ENCODE data around the gene LIFR.

DNA sequence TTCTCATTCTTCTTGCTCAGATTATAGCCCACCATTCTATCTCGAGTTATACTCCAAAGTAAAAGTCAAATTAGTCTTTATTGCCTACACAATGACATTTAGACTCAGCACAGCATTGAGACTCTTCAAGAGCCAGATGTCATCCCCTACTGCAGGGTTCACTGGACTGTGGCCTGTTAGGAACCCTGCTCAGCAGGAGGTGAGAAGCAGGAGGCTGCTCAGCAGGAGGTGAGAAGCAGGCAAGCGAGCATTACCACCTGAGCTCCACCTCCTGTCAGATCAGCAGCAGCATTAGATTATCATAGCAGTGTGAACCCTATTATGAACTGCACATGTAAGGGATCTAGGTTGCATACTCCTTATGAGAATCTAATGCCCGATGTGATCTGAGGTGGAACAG lies 12.7 kb upstream of the LIFR start:
- TF ChIP-seq POLR2A (IDR thresholded peaks at IDR 0.05; ENCODE audit: low read depth, low read length), result no peak
- TF ChIP-seq CTCF (conservative IDR thresholded peaks at IDR 0.05; ENCODE audit: low read depth, low read length), result no peak
- TF ChIP-seq RCOR1 (IDR thresholded peaks at IDR 0.05; ENCODE audit: insufficient replicate concordance, low read length), result no peak
- no peak for TF ChIP-seq BHLHE40 (IDR thresholded peaks at IDR 0.05; ENCODE audit: low read depth, low read length)
- no peak for TF ChIP-seq CEBPB (IDR thresholded peaks at IDR 0.05; ENCODE audit: low read depth, low read length)
- TF ChIP-seq, protein P1, sequence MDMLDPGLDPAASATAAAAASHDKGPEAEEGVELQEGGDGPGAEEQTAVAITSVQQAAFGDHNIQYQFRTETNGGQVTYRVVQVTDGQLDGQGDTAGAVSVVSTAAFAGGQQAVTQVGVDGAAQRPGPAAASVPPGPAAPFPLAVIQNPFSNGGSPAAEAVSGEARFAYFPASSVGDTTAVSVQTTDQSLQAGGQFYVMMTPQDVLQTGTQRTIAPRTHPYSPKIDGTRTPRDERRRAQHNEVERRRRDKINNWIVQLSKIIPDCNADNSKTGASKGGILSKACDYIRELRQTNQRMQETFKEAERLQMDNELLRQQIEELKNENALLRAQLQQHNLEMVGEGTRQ (IDR thresholded peaks at IDR 0.05; ENCODE audit: low read depth, low read length), result no peak
- TF ChIP-seq MXI1 (IDR thresholded peaks at IDR 0.05; ENCODE audit: borderline replicate concordance, low read depth, low read length), result no peak
- TF ChIP-seq FOS (IDR thresholded peaks at IDR 0.05; ENCODE audit: low read depth, low read length), result no peak
- TF ChIP-seq, protein P2, sequence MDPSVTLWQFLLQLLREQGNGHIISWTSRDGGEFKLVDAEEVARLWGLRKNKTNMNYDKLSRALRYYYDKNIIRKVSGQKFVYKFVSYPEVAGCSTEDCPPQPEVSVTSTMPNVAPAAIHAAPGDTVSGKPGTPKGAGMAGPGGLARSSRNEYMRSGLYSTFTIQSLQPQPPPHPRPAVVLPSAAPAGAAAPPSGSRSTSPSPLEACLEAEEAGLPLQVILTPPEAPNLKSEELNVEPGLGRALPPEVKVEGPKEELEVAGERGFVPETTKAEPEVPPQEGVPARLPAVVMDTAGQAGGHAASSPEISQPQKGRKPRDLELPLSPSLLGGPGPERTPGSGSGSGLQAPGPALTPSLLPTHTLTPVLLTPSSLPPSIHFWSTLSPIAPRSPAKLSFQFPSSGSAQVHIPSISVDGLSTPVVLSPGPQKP (IDR thresholded peaks at IDR 0.05; ENCODE audit: borderline replicate concordance, low read depth, low read length), result no peak
- no peak for TF ChIP-seq CHD1 (IDR thresholded peaks at IDR 0.05; ENCODE audit: low read depth, low read length)
- no peak for TF ChIP-seq RAD21 (IDR thresholded peaks at IDR 0.05; ENCODE audit: low read length)
